Measurements from ENCODE around the gene GNB1L. TPM values are rescaled to one million over a fixed set of nuclear protein-coding genes. Genes with fewer than 3 reads are reported as not detected.

Gene GNB1L
- polyA plus RNA-seq, 1 experiment = 3.6 TPM

- ChIA-PET POLR2A (no interaction called here), CTCF (interaction anchor here (1.8 kb wide), 1 partner anchor 58 kb away, joined by 5 read pairs; no protein-coding TSS in a partner anchor)
- DNase-seq (ENCODE audit: low read depth) = no peak
- Histone ChIP-seq H3K36me3 (ENCODE audit: control insufficient read depth, insufficient read depth, low read length) (peaks cover 3% of the 10 kb centered on the region; the same call in 1 of the 2 replicates), H3K4me3 (ENCODE audit: low read depth, low read length) (no peak overlapping the region), H3K27me3 (ENCODE audit: control insufficient read depth, insufficient read depth, low read length) (no peaks in the 10 kb centered on the region)
- no peak for TF ChIP-seq CTCF (IDR thresholded peaks at IDR 0.05; ENCODE audit: insufficient read depth, low read depth, low read length)
Measured at GRCh38 chr22:19787849-19788141, 66.9 kb downstream of the GNB1L start.

GRCh38 chr22:19786959-19787848 is 67.5 kb downstream of the GNB1L start:
- DNase-seq (ENCODE audit: low read depth) = no peak
- H3K27me3 ChIP-seq (ENCODE audit: control insufficient read depth, insufficient read depth, low read length) = no peaks in the 10 kb centered on the region
- POLR2A ChIA-PET = no interaction called here
- CTCF ChIA-PET = interaction anchor here (1.8 kb wide), 1 partner anchor 57 kb away, joined by 5 read pairs; no protein-coding TSS in a partner anchor
- H3K4me3 ChIP-seq (ENCODE audit: low read depth, low read length) = no peak overlapping the region
- H3K36me3 ChIP-seq (ENCODE audit: control insufficient read depth, insufficient read depth, low read length) = peaks cover 3% of the 10 kb centered on the region; the same call in 1 of the 2 replicates
- no peak for TF ChIP-seq CTCF (IDR thresholded peaks at IDR 0.05; ENCODE audit: insufficient read depth, low read depth, low read length)

- DNase-seq (ENCODE audit: low read depth) = no peak
- ChIA-PET POLR2A (no interaction called here), CTCF (interaction anchor here (1.2 kb wide), 1 partner anchor 14 kb away, joined by 4 read pairs; no protein-coding TSS in a partner anchor)
- no peak overlapping the region for H3K4me3 ChIP-seq (ENCODE audit: low read depth, low read length)
- no peak for TF ChIP-seq CTCF (IDR thresholded peaks at IDR 0.05; ENCODE audit: insufficient read depth, low read depth, low read length)
- H3K27me3 ChIP-seq (ENCODE audit: control insufficient read depth, insufficient read depth, low read length) = no peaks in the 10 kb centered on the region
- 0 out of 2 replicates have a peak, but pooled peaks cover 3% of the 10 kb centered on the region for H3K36me3 ChIP-seq (ENCODE audit: control insufficient read depth, insufficient read depth, low read length)
Measured at GRCh38 chr22:19786264-19786585, 68.4 kb downstream of the GNB1L start.

GRCh38 chr22:19785461-19786263 is 69.0 kb downstream of the GNB1L start:
- Histone ChIP-seq H3K27me3 (ENCODE audit: control insufficient read depth, insufficient read depth, low read length) (no peaks in the 10 kb centered on the region), H3K36me3 (ENCODE audit: control insufficient read depth, insufficient read depth, low read length) (0 out of 2 replicates have a peak, but pooled peaks cover 3% of the 10 kb centered on the region), H3K4me3 (ENCODE audit: low read depth, low read length) (no peak overlapping the region)
- TF ChIP-seq CTCF (IDR thresholded peaks at IDR 0.05; ENCODE audit: insufficient read depth, low read depth, low read length) = no peak
- no peak for DNase-seq (ENCODE audit: low read depth)
- ChIA-PET CTCF (interaction anchor here (1.2 kb wide), 1 partner anchor 15 kb away, joined by 4 read pairs; no protein-coding TSS in a partner anchor), POLR2A (no interaction called here)

Measured in BJ (cell line).